Epithelial cell of prostate (primary cell): ENCODE data around the gene CHCHD3.

Experiments used
- DNase-seq: peaks from one replicate; pipeline ENCODE4 v3.0.0-alpha.2; 2011; ENCODE audit warnings: low read depth, low spot score
- H3K27ac ChIP-seq: fragments of 450-650 bp; 2 replicates; pipeline ENCODE4 v1.5.1; 2017; ENCODE audit warnings: mild to moderate bottlenecking

The CHCHD3 gene

GRCh38 chr7:133081119-133081598 is 731 bp downstream of the CHCHD3 start:
- DNase-seq = no peak
- H3K27ac ChIP-seq = peak overlapping the region; percentile 57

- no peak for DNase-seq
- no peak overlapping the region for H3K27ac ChIP-seq
These were observed 2.6 kb downstream of the CHCHD3 start for GRCh38 chr7:133079296-133079695.

GRCh38 chr7:133077394-133077793 is 4.5 kb downstream of the CHCHD3 start:
- H3K27ac ChIP-seq = no peak overlapping the region
- no peak for DNase-seq

GRCh38 chr7:133076142-133076541 is 5.7 kb downstream of the CHCHD3 start:
- DNase-seq = no peak
- no peak overlapping the region for H3K27ac ChIP-seq

- no peak overlapping the region for H3K27ac ChIP-seq
- DNase-seq = no peak
These were observed 10.4 kb downstream of the CHCHD3 start for GRCh38 chr7:133071506-133071905.

GRCh38 chr7:133070562-133070961 is 11.3 kb downstream of the CHCHD3 start:
- H3K27ac ChIP-seq = no peak overlapping the region
- no peak for DNase-seq

GRCh38 chr7:133065301-133065700 is 16.6 kb downstream of the CHCHD3 start:
- no peak overlapping the region for H3K27ac ChIP-seq
- no peak for DNase-seq

GRCh38 chr7:133064082-133064820 is 17.6 kb downstream of the CHCHD3 start:
- H3K27ac ChIP-seq = no peak overlapping the region
- DNase-seq = no peak

GRCh38 chr7:133061792-133062191 is 20.1 kb downstream of the CHCHD3 start:
- no peak overlapping the region for H3K27ac ChIP-seq
- DNase-seq = no peak

- H3K27ac ChIP-seq = no peak overlapping the region
- no peak for DNase-seq
These were observed 20.5 kb downstream of the CHCHD3 start for GRCh38 chr7:133061357-133061756.

- no peak overlapping the region for H3K27ac ChIP-seq
- no peak for DNase-seq
These were observed 21.9 kb downstream of the CHCHD3 start for GRCh38 chr7:133060004-133060403.

GRCh38 chr7:133059263-133059662 is 22.6 kb downstream of the CHCHD3 start:
- no peak overlapping the region for H3K27ac ChIP-seq
- DNase-seq = no peak

GRCh38 chr7:133056370-133057238 is 25.3 kb downstream of the CHCHD3 start:
- no peak for DNase-seq
- H3K27ac ChIP-seq = no peak overlapping the region

- H3K27ac ChIP-seq = peak overlapping the region; percentile 60
- DNase-seq = no peak
These were observed 27.6 kb downstream of the CHCHD3 start for GRCh38 chr7:133054162-133054840.

GRCh38 chr7:133053321-133053891 is 28.5 kb downstream of the CHCHD3 start:
- H3K27ac ChIP-seq = peak overlapping the region; percentile 60

GRCh38 chr7:133052826-133053225 is 29.1 kb downstream of the CHCHD3 start:
- H3K27ac ChIP-seq = peak overlapping the region; percentile 60

More at GRCh38 chr7:133053321-133053891, 28.5 kb downstream of the CHCHD3 start:
- peak; percentile 58 for DNase-seq

GRCh38 chr7:133052401-133052756 is 29.5 kb downstream of the CHCHD3 start:
- H3K27ac ChIP-seq = no peak overlapping the region
- DNase-seq = no peak

More at GRCh38 chr7:133052826-133053225, 29.1 kb downstream of the CHCHD3 start:
- no peak for DNase-seq

- no peak for DNase-seq
- H3K27ac ChIP-seq = no peak overlapping the region
These were observed 30.0 kb downstream of the CHCHD3 start for GRCh38 chr7:133051719-133052400.

GRCh38 chr7:133051066-133051465 is 30.8 kb downstream of the CHCHD3 start:
- H3K27ac ChIP-seq = no peak overlapping the region

More at GRCh38 chr7:133051066-133051465, 30.8 kb downstream of the CHCHD3 start:
- no peak for DNase-seq
